Calu3 (cell line): ENCODE data around the gene CDC123. TPM values are rescaled to one million over a fixed set of nuclear protein-coding genes. Genes with fewer than 3 reads are reported as not detected.

Experiments
- BruUV-seq: library from RNA; stranded (reverse); fragments of 400-500 nt; replicated peaks from 2 replicates; lab custom pipeline; 2021; lab: Mats Ljungman, UMichigan
- CTCF ChIA-PET: fragments of 300-600 bp; sonication (Branson Sonifier 250); formaldehyde crosslinking; loops from one replicate; lab custom pipeline; 2022; ENCODE audit warnings: antibody characterized with exemption; lab: Charles Lee
- DNase-seq: peaks from one replicate; pipeline ENCODE4 v3.0.0; 2022
- H3K27ac Mint-ChIP-seq: one replicate; pipeline ENCODE4 v1.8.0; 2022; ENCODE audit warnings: mixed read lengths; ENCODE audit not compliant: unreplicated experiment
- H3K27me3 Mint-ChIP-seq: one replicate; pipeline ENCODE4 v1.8.0; 2022; ENCODE audit warnings: mixed read lengths; ENCODE audit not compliant: unreplicated experiment
- H3K36me3 Mint-ChIP-seq: one replicate; pipeline ENCODE4 v1.8.0; 2022; ENCODE audit warnings: mild to moderate bottlenecking, moderate library complexity, mixed read lengths; ENCODE audit not compliant: insufficient read depth, unreplicated experiment
- H3K4me1 Mint-ChIP-seq: one replicate; pipeline ENCODE4 v1.8.0; 2022; ENCODE audit warnings: mild to moderate bottlenecking, low read depth, mixed read lengths; ENCODE audit not compliant: unreplicated experiment
- H3K4me3 Mint-ChIP-seq: one replicate; pipeline ENCODE4 v1.8.0; 2022; ENCODE audit warnings: mild to moderate bottlenecking, low read depth, moderate library complexity, mixed read lengths; ENCODE audit not compliant: unreplicated experiment
- H3K9me3 Mint-ChIP-seq: one replicate; pipeline ENCODE4 v1.8.0; 2022; ENCODE audit warnings: low read depth, mixed read lengths; ENCODE audit not compliant: unreplicated experiment
- CTCF ChIP-seq: fragments of 200-600 bp; IDR thresholded peaks from one replicate; pipeline ENCODE4 v1.8.0; 2022; ENCODE audit warnings: antibody characterized with exemption; ENCODE audit not compliant: unreplicated experiment
- intact Hi-C: fragments of 100-400 bp; cut with micrococcal nuclease; formaldehyde crosslinking; loops from one replicate; pipeline ENCODE4 v1.10.0; 2022; ENCODE audit not compliant: unreplicated experiment
- total RNA-seq: library from RNA; stranded (reverse); gene quantifications from 2 replicates; pipeline ENCODE4 v1.2.3, GENCODE V29; 2022

The CDC123 gene
- total RNA-seq, 1 experiment from 2014 or later: 96.3 TPM

GRCh38 chr10:12212454-12212853 is 16.5 kb downstream of the CDC123 start:
- Mint-ChIP-seq H3K27ac (no peak overlapping the region), H3K4me3 (no peak overlapping the region), H3K36me3 (peaks cover 29% of the 10 kb centered on the region), H3K4me1 (peaks cover 6% of the 10 kb centered on the region), H3K27me3 (no peaks in the 10 kb centered on the region), H3K9me3 (peaks cover 4% of the 10 kb centered on the region)
- no TSS peak for BruUV-seq
- CTCF ChIA-PET: no interaction called here
- TF ChIP-seq CTCF: no peak
- DNase-seq: no peak
- intact Hi-C loops: no loop called here

GRCh38 chr10:12213621-12214020 is 17.6 kb downstream of the CDC123 start:
- peaks cover 6% of the 10 kb centered on the region for H3K4me1 Mint-ChIP-seq
- no peaks in the 10 kb centered on the region for H3K27me3 Mint-ChIP-seq
- no TSS peak for BruUV-seq
- DNase-seq: no peak
- TF ChIP-seq CTCF: no peak
- H3K36me3 Mint-ChIP-seq: peaks cover 37% of the 10 kb centered on the region
- intact Hi-C loops: no loop called here
- H3K27ac Mint-ChIP-seq: no peak overlapping the region
- peaks cover 4% of the 10 kb centered on the region for H3K9me3 Mint-ChIP-seq
- CTCF ChIA-PET: no interaction called here
- H3K4me3 Mint-ChIP-seq: no peak overlapping the region

GRCh38 chr10:12214093-12214492 is 18.1 kb downstream of the CDC123 start:
- H3K4me1 Mint-ChIP-seq: peaks cover 2% of the 10 kb centered on the region
- no peaks in the 10 kb centered on the region for H3K27me3 Mint-ChIP-seq
- peaks cover 41% of the 10 kb centered on the region for H3K36me3 Mint-ChIP-seq
- intact Hi-C loops: no loop called here
- H3K4me3 Mint-ChIP-seq: no peak overlapping the region
- CTCF ChIA-PET: no interaction called here
- H3K27ac Mint-ChIP-seq: no peak overlapping the region
- no TSS peak for BruUV-seq
- TF ChIP-seq CTCF: no peak
- H3K9me3 Mint-ChIP-seq: peaks cover 1% of the 10 kb centered on the region
- DNase-seq: no peak

- Mint-ChIP-seq H3K27ac (no peak overlapping the region), H3K9me3 (no peaks in the 10 kb centered on the region), H3K4me3 (no peak overlapping the region), H3K4me1 (no peaks in the 10 kb centered on the region), H3K36me3 (peaks cover 48% of the 10 kb centered on the region), H3K27me3 (no peaks in the 10 kb centered on the region)
- peak; percentile 50 for DNase-seq
- TF ChIP-seq CTCF: peak; percentile 66
- CTCF ChIA-PET: interaction anchor here (0.5 kb wide), 1 partner anchor 16 kb away, joined by 3 read pairs; no protein-coding TSS in a partner anchor
- no TSS peak for BruUV-seq
- intact Hi-C loops: no loop called here
These were observed 18.8 kb downstream of the CDC123 start for GRCh38 chr10:12214763-12215218.
